SJCRH30 (cell line): ENCODE data around the gene AGBL5. TPM values are rescaled to one million over a fixed set of nuclear protein-coding genes. Genes with fewer than 3 reads are reported as not detected.
A peak's percentile ranks its signal among the peaks of the same experiment; 100 is the strongest.

Experiments used
- DNase-seq, 2 experiments: peaks; one replicate each; pipeline ENCODE4 v3.0.0-alpha.2; 2015 to 2020
- H3K27ac ChIP-seq: fragments of 250-450 bp; sonication (Bioruptor Pico); 2 replicates; pipeline ENCODE4 v1.5.1; 2020; ENCODE audit warnings: mild to moderate bottlenecking, moderate library complexity
- H3K27me3 ChIP-seq: fragments of 250-450 bp; sonication (Bioruptor Pico); 2 replicates; pipeline ENCODE4 v1.5.1; 2020; ENCODE audit warnings: mild to moderate bottlenecking, moderate library complexity
- H3K36me3 ChIP-seq: fragments of 250-450 bp; sonication (Bioruptor Pico); 2 replicates; pipeline ENCODE4 v1.5.1; 2020; ENCODE audit warnings: mild to moderate bottlenecking, moderate library complexity
- H3K4me1 ChIP-seq: fragments of 250-450 bp; sonication (Bioruptor Pico); 2 replicates; pipeline ENCODE4 v1.5.1; 2020; ENCODE audit warnings: mild to moderate bottlenecking, moderate library complexity
- H3K4me3 ChIP-seq: fragments of 250-450 bp; sonication (Bioruptor Pico); 2 replicates; pipeline ENCODE4 v1.5.1; 2020; ENCODE audit warnings: mild to moderate bottlenecking, moderate library complexity
- H3K9me3 ChIP-seq: fragments of 250-450 bp; sonication (Bioruptor Pico); replicated peaks from 2 replicates; pipeline ENCODE4 v1.5.1; 2020; ENCODE audit warnings: mild to moderate bottlenecking, moderate library complexity
- total RNA-seq: library from RNA; depleted of rRNA; stranded (reverse); fragments of >200 nt; shearing (Covaris generic); gene quantifications from 2 replicates; pipeline ENCODE4 v1.2.3, GENCODE V29; 2014

AGBL5 gene
- total RNA-seq, 1 experiment from 2014 or later = 71.4 TPM

- H3K9me3 ChIP-seq = no peaks in the 10 kb centered on the region
- no peak overlapping the region for H3K27ac ChIP-seq
- H3K4me3 ChIP-seq = no peak overlapping the region
- H3K36me3 ChIP-seq = peaks cover 21% of the 10 kb centered on the region
- H3K27me3 ChIP-seq = no peaks in the 10 kb centered on the region
- DNase-seq = no peak
- H3K4me1 ChIP-seq = no peaks in the 10 kb centered on the region; the same call in 1 of the 2 replicates
Measured at GRCh38 chr2:27053776-27054175, 2.3 kb downstream of the AGBL5 start.

GRCh38 chr2:27054721-27055120 lies 3.3 kb downstream of the AGBL5 start:
- no peaks in the 10 kb centered on the region for H3K9me3 ChIP-seq
- no peak overlapping the region for H3K27ac ChIP-seq
- no peak for DNase-seq
- peaks cover 21% of the 10 kb centered on the region for H3K36me3 ChIP-seq
- H3K4me1 ChIP-seq = no peaks in the 10 kb centered on the region
- no peak overlapping the region for H3K4me3 ChIP-seq
- H3K27me3 ChIP-seq = no peaks in the 10 kb centered on the region

- peaks cover 31% of the 10 kb centered on the region for H3K36me3 ChIP-seq
- no peak overlapping the region for H3K27ac ChIP-seq
- H3K4me3 ChIP-seq = no peak overlapping the region
- DNase-seq = no peak
- H3K27me3 ChIP-seq = no peaks in the 10 kb centered on the region
- H3K4me1 ChIP-seq = no peaks in the 10 kb centered on the region
- no peaks in the 10 kb centered on the region for H3K9me3 ChIP-seq
Measured at GRCh38 chr2:27057184-27057583, 5.7 kb downstream of the AGBL5 start.

DNA sequence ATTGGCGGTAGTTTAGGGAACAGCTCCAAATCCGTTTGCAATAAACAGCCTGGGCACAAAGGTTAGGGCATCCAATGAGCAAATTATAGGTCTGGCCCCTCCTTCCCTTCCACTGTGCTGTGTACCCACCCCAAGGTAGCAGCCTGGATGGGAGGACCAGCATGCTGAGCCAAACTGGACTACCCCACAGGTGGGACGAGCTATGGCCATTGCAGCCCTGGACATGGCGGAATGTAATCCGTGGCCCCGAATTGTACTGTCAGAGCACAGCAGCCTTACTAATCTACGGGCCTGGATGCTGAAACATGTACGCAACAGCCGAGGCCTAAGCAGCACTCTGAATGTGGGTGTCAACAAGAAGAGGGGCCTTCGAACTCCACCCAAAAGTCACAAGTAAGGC lies 6.7 kb downstream of the AGBL5 start:
- peaks cover 31% of the 10 kb centered on the region for H3K36me3 ChIP-seq

DNA sequence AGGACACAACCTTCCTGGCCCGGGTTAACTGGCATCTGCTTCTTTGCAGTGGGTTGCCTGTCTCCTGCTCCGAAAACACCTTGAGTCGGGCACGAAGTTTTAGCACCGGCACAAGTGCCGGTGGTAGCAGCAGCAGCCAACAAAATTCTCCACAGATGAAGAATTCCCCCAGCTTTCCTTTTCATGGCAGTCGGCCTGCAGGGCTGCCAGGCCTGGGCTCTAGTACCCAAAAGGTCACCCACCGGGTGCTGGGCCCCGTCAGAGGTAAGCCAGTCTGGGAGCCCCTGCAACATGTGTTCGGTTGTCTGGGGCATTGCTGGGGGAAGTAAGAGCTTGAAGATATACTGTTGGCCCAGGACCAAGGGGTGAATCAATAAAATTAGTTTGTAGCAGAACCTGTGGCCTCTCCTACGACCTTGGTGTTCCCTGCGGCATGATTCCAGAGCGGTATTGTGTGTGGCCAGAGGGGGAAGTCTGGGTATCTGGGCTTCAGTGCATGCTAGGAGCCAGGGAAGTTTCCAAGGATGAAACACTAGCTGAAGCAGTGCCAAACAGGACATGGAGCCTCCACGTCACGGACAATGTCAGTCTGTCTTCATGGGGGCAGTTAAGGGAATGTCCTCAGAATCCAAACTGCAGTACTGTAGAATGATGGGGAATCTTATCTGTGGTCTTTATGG lies 7.8 kb downstream of the AGBL5 start:
- Histone ChIP-seq H3K27ac (no peak overlapping the region), H3K36me3 (peaks cover 31% of the 10 kb centered on the region), H3K4me3 (no peak overlapping the region), H3K27me3 (no peaks in the 10 kb centered on the region), H3K4me1 (no peaks in the 10 kb centered on the region), H3K9me3 (no peaks in the 10 kb centered on the region)
- DNase-seq = no peak

More for the DNA sequence above, 6.7 kb downstream of the AGBL5 start:
- Histone ChIP-seq H3K27me3 (no peaks in the 10 kb centered on the region), H3K4me3 (no peak overlapping the region), H3K27ac (no peak overlapping the region), H3K4me1 (no peaks in the 10 kb centered on the region), H3K9me3 (no peaks in the 10 kb centered on the region)
- no peak for DNase-seq

DNA sequence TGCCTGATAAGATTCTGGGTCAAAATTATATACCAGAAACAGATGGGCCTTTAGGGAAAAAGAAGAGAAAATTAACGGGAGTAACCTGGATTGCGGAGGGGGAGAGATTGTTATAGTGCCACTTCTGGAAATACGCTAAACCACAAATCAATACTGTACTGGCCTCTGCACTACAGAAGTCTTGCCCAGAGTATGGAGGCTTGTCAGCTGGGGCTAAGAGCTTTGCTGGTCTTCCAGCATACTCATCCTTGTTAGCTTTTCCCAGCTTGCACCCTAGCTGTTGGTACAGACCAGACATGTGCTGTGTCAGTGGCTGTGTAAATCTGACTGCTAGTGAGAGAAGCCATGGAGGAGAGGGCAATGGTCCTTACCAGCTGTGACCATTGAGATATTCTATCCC lies 8.9 kb downstream of the AGBL5 start:
- Histone ChIP-seq H3K4me1 (no peaks in the 10 kb centered on the region), H3K27ac (no peak overlapping the region), H3K36me3 (peaks cover 24% of the 10 kb centered on the region), H3K4me3 (no peak overlapping the region), H3K9me3 (no peaks in the 10 kb centered on the region), H3K27me3 (no peaks in the 10 kb centered on the region)
- no peak for DNase-seq

DNA sequence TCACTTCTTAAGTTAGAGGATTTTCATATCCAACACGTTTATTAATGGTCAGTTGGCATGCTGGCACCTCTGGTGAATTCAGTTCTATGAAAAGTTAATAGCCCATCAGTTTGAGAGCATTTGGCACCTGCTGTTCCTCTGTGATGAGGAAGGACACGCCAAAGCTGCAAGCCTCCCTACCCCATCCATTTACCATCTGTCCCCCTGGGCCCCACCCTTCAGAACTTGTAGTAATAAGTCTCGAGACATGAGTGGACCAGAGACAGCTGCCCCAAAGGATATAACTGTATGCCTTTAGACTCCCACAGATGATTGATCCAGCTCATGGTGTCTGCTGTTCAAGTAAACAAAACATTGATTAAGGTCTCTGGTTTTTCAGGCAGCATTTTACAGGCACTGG lies 13.7 kb downstream of the AGBL5 start:
- Histone ChIP-seq H3K4me3 (no peak overlapping the region), H3K4me1 (no peaks in the 10 kb centered on the region), H3K9me3 (no peaks in the 10 kb centered on the region), H3K27me3 (no peaks in the 10 kb centered on the region), H3K36me3 (peaks cover 30% of the 10 kb centered on the region), H3K27ac (no peak overlapping the region)
- no peak for DNase-seq

DNA sequence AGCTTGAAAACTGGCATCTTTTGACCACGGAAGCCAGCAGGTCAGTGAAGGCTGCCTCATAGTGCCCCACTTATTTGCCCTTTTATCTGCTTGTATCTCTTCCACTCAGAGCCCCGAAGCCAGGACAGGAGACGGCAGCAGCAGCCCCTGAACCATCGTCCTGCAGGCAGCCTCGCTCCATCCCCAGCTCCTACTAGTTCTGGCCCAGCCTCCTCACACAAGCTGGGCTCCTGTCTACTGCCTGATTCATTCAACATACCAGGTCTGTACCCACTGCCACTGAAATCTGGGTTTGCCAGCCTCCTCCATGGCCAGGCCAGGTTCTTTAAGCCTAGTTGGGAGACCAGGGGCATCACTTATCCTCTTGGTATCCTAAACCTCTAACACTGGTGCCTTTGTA lies 15.9 kb downstream of the AGBL5 start:
- H3K27me3 ChIP-seq = no peaks in the 10 kb centered on the region
- peaks cover 21% of the 10 kb centered on the region for H3K36me3 ChIP-seq
- DNase-seq = no peak
- no peak overlapping the region for H3K4me3 ChIP-seq
- no peaks in the 10 kb centered on the region for H3K4me1 ChIP-seq
- H3K27ac ChIP-seq = no peak overlapping the region
- no peaks in the 10 kb centered on the region for H3K9me3 ChIP-seq

DNA sequence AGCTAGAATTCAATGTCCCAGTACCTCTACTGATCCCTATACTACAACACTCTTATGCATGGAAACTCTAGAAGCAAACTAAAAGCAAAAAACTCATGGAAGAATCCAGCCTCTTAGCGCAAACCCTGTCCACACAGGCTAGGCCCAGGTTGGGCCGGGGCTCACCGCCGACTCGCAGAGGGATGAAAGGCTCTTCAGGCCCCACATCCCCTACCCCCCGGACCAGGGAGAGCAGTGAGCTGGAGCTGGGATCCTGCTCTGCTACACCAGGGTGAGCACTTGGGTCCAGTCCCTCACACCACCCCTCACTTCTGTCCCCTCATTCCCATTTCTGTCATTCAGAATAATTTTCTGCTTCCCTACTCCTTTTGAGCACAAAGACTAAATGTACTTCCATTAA lies 18.0 kb downstream of the AGBL5 start:
- DNase-seq = no peak
- H3K27me3 ChIP-seq = no peaks in the 10 kb centered on the region
- H3K36me3 ChIP-seq = peaks cover 21% of the 10 kb centered on the region
- peaks cover 4% of the 10 kb centered on the region; the same call in 1 of the 2 replicates for H3K4me1 ChIP-seq
- H3K9me3 ChIP-seq = no peaks in the 10 kb centered on the region
- H3K27ac ChIP-seq = no peak overlapping the region
- H3K4me3 ChIP-seq = no peak overlapping the region

DNA sequence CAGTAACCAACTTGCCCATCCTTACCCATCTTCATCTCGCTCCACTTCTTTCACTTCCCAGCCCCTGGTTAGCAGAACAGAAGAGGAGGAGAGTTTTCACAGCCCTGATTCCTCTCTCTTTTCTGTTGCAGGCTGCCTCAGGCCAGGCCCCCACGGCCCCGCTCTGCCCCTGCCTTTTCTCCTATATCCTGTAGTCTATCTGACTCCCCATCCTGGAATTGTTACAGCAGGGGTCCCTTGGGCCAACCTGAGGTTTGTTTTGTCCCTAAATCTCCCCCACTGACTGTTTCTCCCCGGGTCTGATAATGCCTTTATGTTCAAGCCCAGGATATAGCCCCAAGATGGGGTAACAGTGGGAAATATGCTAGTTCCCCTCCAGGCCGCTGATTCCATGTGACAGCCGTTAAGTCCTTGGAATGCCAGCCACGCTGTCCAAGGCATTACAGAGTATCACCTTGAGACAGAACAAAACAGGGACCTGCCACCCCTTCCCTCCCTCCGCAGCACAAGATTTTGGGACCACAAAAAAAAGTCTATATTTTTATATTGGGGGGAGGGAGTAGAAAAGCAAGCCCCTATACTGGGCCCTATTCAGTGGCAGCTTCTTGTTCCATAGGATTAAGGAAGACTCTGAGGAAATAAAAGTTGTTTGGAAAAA lies 18.6 kb downstream of the AGBL5 start:
- Histone ChIP-seq H3K9me3 (no peaks in the 10 kb centered on the region), H3K4me3 (peak overlapping the region; percentile 92; the same call in 1 of the 2 replicates), H3K36me3 (peaks cover 21% of the 10 kb centered on the region), H3K27me3 (no peaks in the 10 kb centered on the region), H3K4me1 (peaks cover 10% of the 10 kb centered on the region), H3K27ac (no peak overlapping the region)
- DNase-seq = no peak

- no peaks in the 10 kb centered on the region for H3K9me3 ChIP-seq
- H3K4me3 ChIP-seq = peak overlapping the region; percentile 92
- no peak for DNase-seq
- peaks cover 21% of the 10 kb centered on the region for H3K36me3 ChIP-seq
- H3K27me3 ChIP-seq = no peaks in the 10 kb centered on the region
- peaks cover 16% of the 10 kb centered on the region for H3K4me1 ChIP-seq
- H3K27ac ChIP-seq = peak overlapping the region; percentile 43; the same call in 1 of the 2 replicates
Measured at GRCh38 chr2:27070653-27071276, 19.3 kb downstream of the AGBL5 start.

DNA sequence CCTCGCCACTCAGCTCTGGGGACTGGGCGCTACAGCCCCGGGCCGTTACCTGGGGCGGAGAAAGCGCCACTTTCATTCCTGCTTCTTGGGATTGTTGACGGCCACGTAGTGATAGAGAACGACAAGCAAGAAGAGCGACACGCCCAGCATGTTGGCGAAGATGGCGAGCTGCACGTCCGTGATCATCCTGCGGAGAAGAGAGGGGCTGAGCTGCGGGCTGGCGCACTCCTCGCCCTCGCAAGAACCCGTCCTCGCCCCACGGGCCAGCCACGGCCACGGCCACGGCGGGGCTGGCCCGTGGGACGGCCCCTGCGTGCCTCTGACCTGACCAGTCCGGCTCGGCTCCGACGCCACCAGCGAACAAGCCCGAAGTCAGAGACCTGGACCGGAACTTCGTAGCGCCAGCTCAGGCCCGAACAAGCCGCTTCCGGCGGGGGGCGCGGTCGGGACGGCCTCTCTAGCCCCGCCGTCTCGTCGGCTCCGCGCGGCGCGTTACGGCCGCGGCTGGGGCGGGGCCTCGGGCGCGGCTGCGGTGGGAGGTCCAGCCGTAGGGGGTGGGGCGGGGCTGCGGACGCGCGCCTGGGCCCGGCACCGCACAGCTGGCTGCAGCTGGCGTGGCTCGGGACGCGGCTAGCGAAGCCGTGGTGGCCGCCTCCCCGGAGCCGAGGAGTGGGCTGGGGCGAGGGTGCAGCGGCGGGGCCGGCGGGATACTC lies 20.0 kb downstream of the AGBL5 start, which contains the start of gene OST4:
Gene OST4 (minus strand): TSS at position 378 of the 713 bp plus-strand sequence.
- DNase-seq = peak; percentile 91 to 96
- no peaks in the 10 kb centered on the region for H3K9me3 ChIP-seq
- H3K36me3 ChIP-seq = peaks cover 19% of the 10 kb centered on the region
- H3K4me1 ChIP-seq = peaks cover 22% of the 10 kb centered on the region
- no peaks in the 10 kb centered on the region for H3K27me3 ChIP-seq
- peak within 1 kb of the TSS; percentile 92 for H3K4me3 ChIP-seq
- H3K27ac ChIP-seq = peak within 1 kb of the TSS; percentile 44

- H3K27me3 ChIP-seq = no peaks in the 10 kb centered on the region
- peak overlapping the region; percentile 44 for H3K27ac ChIP-seq
- peak; percentile 61 to 73 for DNase-seq
- H3K4me3 ChIP-seq = peak overlapping the region; percentile 92
- peaks cover 27% of the 10 kb centered on the region for H3K4me1 ChIP-seq
- no peaks in the 10 kb centered on the region for H3K9me3 ChIP-seq
- H3K36me3 ChIP-seq = peaks cover 16% of the 10 kb centered on the region
Measured at GRCh38 chr2:27071990-27072830, 20.7 kb downstream of the AGBL5 start.

DNA sequence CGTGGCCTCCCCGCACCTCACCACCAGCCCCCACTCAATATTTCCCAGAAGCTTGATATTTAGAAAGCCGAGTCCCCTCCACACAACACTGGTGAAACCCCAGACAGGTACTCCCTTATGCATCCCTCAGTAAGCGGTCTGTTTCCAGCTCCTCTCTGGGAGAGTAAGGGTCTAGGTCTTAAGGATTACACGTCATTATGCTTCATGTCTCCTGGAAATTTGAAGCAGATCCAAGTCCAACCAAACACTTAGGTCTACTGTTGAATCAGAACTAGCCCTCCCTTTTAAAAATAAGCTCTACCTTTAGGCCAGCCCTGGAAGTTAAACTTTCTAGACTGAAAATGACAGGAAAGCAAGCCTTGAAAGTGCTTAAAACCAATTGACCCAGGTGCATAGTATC lies 21.5 kb downstream of the AGBL5 start:
- Histone ChIP-seq H3K9me3 (no peaks in the 10 kb centered on the region), H3K36me3 (peaks cover 11% of the 10 kb centered on the region), H3K4me1 (peaks cover 31% of the 10 kb centered on the region), H3K4me3 (peak overlapping the region; percentile 92; the same call in 1 of the 2 replicates), H3K27ac (no peak overlapping the region), H3K27me3 (no peaks in the 10 kb centered on the region)
- DNase-seq = no peak
